Fibroblast of skin of left biceps (primary cell): ENCODE results near the gene KRT28.
A peak's percentile ranks its signal among the peaks of the same experiment; 100 is the strongest.
"Not testable (repeated sequence)": the region's sequence is repeated elsewhere in the genome, so short reads cannot be mapped to it uniquely, and the experiment has no call there.

Experiments used
- DNase-seq, 2 experiments: peaks; one replicate each; pipeline ENCODE4 v3.0.0-alpha.2; 2013; ENCODE audit warnings: low read depth in 2 of 2

Gene KRT28

DNA sequence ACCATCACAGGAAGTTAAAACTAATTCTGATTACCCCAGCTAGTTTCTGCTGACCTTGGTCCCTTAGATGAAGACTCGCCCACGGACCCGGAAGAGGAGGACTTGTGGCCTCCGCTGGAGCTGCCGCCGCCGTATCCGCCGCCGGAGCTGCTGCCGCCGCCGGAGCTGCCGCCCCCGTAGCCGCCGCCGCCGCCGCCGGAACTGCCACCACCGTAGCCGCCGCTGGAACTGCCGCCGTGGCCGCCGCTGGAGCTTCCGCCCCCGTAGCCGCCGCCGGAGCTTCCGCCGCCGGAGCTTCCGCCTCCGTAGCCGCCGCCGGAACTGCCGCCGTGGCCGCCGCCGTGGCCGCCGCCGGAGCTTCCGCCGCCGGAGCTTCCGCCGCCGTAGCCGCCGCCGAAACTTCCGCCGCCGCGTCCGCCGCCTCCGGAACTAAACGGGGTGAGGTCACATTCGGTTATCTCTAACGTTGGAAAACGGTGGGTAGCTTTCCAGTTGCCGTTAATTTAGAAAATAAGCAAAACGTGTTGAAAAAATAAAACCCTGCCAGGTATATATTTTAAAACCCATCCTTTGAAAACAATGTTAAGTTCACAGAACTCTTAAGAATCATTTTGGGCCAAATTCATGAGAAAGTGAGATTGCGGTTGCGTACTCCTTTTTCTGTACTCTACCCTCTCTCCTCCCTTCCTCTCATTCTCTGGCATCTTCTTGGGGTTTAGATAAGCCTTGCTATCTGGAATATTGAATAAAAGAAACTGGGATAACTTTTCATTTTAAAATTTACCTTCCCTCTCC lies 19.2 kb upstream of the KRT28 start:
- peak; percentile 62 to 64 for DNase-seq

DNA sequence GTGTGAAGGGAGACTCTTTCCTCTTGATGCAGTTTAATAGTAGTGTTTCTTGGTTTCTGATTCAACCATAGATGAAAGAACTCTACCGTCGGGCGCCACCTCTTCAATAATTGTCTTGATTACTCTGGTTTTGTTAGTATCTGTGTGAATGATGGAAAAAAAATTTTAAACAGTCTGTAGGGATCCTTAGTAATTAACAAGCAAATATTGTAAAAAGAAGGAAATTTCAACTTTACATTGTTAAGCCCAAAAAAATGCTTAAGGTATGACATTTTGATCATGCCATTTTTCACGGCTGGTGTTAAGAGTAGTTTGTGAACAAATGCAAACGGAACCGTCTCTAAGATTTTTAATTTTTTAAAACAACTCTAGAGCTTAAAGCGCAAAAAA lies 18.6 kb upstream of the KRT28 start:
- no peak for DNase-seq

DNA sequence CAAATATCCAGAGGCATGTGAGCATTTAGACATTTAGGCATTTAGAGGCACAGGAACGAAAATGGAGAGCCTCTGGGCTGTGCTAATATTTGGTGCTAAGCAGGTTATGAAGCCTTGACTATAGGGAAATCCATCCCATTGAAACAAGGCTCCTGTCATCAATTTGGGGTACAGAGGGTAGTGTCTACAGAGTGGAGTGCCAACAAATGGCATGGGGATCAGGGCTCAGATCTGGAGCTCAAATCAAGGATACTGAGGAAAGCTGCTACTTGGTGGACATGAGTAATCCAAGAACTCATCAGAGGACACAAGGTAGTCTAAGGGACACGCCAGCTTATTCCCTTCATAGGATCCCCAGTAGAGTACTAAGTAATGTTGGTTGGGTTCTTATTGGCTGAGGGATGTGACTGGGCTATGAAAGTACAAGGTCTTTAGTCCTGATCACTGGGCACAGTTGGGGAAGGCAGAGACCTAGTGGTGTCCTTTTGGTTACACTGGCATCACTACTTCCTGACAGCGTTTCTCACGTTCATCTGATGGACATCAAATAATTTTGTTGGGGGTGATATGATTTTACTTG lies 17.4 kb upstream of the KRT28 start:
- DNase-seq = no peak

DNA sequence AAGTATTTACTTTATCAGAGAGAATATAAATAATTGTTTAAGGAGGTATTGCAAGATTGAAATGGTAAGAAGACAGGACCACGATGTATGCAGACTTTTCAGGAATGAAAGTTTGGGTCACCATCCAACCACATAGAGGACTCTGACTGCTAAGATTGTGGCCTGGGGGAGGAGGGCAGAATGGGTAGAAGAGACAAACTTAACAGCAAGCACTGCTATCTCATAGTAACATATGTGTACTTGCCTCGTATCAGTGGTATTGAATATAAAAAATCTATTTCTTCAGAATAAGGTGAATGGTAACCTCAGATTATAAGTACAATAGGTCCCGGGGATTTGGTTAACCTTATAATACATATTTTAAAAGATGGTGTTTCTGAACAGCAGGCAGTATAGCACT lies 16.8 kb upstream of the KRT28 start:
- DNase-seq = no peak

- no peak for DNase-seq
These were observed 15.6 kb upstream of the KRT28 start for GRCh38 chr17:40815381-40815780.

GRCh38 chr17:40814657-40815056 lies 14.9 kb upstream of the KRT28 start:
- DNase-seq = not testable (repeated sequence)

DNA sequence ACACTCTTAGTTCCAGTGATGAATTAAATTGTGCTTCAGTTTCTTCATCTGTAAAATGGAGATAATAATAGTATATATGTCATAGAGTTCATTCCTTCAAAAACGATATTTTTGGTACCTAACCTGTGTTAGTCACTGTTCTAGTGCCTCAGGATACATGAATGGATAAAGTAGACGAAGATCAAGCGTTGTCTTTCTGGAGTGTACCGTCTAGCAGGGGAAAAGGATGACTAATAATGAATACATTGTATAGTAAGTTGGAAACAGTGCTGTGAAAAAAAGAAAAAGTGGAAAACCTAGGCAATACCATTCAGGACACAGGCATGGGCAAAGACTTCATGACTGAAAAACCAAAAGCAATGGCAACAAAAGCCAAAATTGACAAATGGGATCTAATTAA lies 14.0 kb upstream of the KRT28 start:
- DNase-seq = no peak

- DNase-seq = no peak
These were observed 12.9 kb upstream of the KRT28 start for GRCh38 chr17:40812639-40813038.

GRCh38 chr17:40810494-40810893 lies 10.7 kb upstream of the KRT28 start:
- DNase-seq = no peak

- DNase-seq = peak; percentile 49 to 50
These were observed 10.1 kb upstream of the KRT28 start for GRCh38 chr17:40809721-40810421.

DNA sequence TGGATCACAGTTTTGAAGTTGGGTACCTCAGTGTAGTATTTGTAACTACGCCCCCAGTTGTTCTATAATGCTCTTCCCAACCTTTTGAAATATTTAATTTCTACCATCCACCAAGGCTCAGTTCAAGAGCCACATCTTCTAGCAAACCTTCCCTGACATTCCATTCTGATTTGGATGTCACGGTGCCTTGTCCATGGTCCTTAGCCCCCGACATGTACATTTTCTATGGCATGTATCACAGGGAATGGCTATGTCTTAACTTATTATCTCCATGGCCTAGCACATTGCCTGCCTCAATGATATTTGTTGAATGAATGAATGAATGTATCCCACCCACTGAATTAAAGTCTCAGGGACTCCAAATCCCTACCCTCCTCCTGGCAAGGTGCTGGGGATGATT lies 6.4 kb upstream of the KRT28 start:
- no peak for DNase-seq

- peak in 1 of 2 experiments; percentile 29 for DNase-seq
These were observed 3.9 kb upstream of the KRT28 start for GRCh38 chr17:40803617-40804082.

- no peak for DNase-seq
These were observed 1.4 kb upstream of the KRT28 start for GRCh38 chr17:40801157-40801556.

DNA sequence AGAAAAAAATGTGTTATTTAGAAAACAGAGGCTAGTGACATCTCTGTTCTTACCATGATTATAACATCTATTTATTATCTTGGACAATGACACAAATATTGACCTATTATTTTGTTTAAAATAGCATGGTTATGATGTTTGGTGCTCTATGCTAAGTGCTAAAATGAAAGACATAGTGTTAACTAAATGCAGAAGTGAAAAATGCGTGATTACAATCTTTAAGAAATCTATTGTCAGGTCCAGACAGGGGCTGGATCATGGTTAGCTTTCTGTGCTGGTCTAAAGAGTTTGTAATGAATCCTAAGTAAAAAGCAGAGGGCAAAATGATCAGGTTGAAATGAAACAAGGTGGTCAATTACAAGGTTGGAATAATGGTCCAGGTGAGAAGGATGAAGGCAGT lies 622 bp upstream of the KRT28 start:
- no peak for DNase-seq

GRCh38 chr17:40796846-40797245 lies 2.9 kb downstream of the KRT28 start:
- DNase-seq = no peak

DNA sequence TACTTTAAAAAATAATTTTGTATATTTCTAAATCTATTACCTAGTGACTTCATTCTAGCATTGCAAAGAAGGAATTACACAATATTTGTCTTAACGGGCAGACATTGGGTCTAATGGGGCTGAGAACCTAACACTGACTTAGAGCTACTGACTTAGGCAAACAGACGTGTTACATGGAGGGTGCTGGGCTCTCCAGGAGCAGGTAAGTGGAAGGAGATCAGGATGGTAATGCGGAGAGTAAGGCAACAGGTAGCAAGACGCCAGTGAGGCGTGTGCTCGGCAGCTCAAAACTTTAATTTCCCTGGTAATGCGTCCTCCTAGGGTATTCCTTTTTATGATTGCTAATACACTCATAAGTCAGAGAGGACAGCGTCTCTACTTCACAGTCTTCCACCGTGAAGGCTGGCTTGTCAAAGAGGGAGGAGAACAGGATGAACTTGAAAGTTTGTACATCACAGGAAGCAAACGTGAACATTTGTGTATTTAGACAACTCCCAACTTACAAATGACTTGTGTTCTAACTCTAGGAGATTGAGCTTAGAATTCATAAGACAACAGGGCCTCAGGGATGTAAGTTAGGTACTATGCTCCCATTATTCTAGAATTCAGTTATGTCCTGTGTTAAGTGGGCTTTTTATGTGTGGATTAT lies 4.6 kb downstream of the KRT28 start:
- DNase-seq = no peak

DNA sequence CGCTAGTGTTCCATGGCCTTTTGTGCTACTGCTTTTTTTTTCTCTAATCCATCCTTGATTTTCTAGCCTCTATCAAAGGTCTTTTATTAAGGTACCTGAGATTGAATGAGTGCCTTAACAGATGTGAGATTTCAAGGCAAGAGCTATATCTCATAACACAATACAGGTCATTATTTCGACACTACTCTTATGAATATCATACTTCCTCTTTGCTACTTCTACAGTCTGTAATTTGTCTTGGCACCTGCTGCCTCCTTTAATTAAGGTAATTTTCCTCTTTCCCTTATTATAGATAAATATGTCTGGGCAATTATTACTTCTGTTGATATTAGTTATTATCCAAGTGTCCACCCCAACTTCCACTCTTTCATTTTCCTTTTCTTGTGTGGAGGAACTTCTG lies 5.3 kb downstream of the KRT28 start:
- DNase-seq = no peak

DNA sequence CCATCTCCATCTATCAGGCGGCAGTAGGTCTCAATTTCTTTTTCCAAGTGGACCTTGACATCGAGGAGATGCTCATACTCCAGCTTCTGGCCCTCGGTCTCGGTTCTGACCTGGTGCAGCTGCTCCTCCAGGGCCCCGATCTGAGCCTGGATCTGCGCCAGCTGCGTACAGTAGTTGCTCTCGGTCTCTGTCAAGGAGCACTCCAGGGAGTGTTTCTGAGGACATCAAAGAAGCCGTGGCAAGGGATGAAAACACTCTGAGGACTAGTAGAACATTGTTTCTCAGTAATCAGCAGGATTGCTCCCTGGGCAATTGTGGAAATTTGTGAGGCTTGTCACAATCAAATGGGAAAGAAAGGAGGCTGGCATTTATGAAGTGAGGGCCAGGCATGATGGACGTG lies 5.9 kb downstream of the KRT28 start:
- DNase-seq = no peak

- DNase-seq = no peak
These were observed 7.8 kb downstream of the KRT28 start for GRCh38 chr17:40791787-40792436.

DNA sequence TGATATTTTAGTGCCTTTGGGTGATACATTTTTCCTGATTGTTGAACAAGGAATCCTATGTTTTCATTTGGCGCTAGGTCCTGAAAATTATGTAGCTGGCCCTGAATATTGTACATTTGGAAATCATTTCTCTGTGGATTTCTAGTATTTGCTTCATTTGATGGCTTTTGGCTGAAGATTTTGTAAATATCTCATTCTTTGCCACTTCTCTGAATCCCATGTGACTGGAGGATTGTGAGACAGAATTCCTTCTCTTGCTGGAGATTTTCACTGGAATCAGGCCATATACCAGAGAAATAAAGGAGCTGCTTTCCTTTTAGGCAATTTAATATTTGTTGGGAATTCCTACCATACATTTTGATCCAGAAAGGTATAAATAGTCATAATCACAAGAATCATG lies 8.6 kb downstream of the KRT28 start:
- DNase-seq = no peak

GRCh38 chr17:40782450-40782849 lies 17.3 kb downstream of the KRT28 start, which contains the start of gene KRT27:
Gene KRT27, minus strand, starts transcription at chr17:40782550. Its CDS starts 57 bp downstream, at chr17:40782493.
- DNase-seq = no peak
